GM23338 (cell line): ENCODE measurements around the gene KCNMA1.

ENCODE experiments used
- CREB1 ChIP-seq: fragments of 250-450 bp; sonication (Bioruptor Pico); IDR thresholded peaks from 2 replicates; pipeline ENCODE4 v1.5.0; 2020; ENCODE audit warnings: low read depth, mild to moderate bottlenecking, moderate library complexity
- ETS1 ChIP-seq: IDR thresholded peaks from 2 replicates; pipeline ENCODE4 v1.6.1; 2016; ENCODE audit warnings: antibody characterized with exemption
- EZH2 ChIP-seq: fragments of 200-600 bp; sonication (generic); IDR thresholded peaks from one replicate; pipeline ENCODE4 v1.8.0; 2017; ENCODE audit warnings: antibody characterized with exemption, mild to moderate bottlenecking, low read depth; ENCODE audit not compliant: unreplicated experiment
- EZH2phosphoT487 ChIP-seq: fragments of 200-600 bp; sonication (generic); IDR thresholded peaks from one replicate; pipeline ENCODE4 v1.8.1; 2018; ENCODE audit warnings: antibody characterized with exemption; ENCODE audit not compliant: unreplicated experiment
- JUNB ChIP-seq: IDR thresholded peaks from one replicate; pipeline ENCODE4 v1.6.1; 2016; ENCODE audit warnings: antibody characterized with exemption; ENCODE audit not compliant: unreplicated experiment
- NANOG ChIP-seq: IDR thresholded peaks from 2 replicates; pipeline ENCODE4 v1.6.1; 2016; ENCODE audit warnings: antibody characterized with exemption, borderline replicate concordance
- POLR2AphosphoS5 ChIP-seq: IDR thresholded peaks from 2 replicates; pipeline ENCODE4 v1.6.1; 2016; ENCODE audit warnings: antibody characterized with exemption, low read depth
- REST ChIP-seq: IDR thresholded peaks from one replicate; pipeline ENCODE4 v1.6.1; 2018; ENCODE audit warnings: antibody characterized with exemption; ENCODE audit not compliant: unreplicated experiment
- STAT1 ChIP-seq: IDR thresholded peaks from one replicate; pipeline ENCODE4 v1.6.1; 2016; ENCODE audit warnings: antibody characterized with exemption; ENCODE audit not compliant: unreplicated experiment
- ZNF114 ChIP-seq: fragments of 250-450 bp; sonication (Bioruptor Pico); IDR thresholded peaks from 2 replicates; pipeline ENCODE4 v1.5.0; 2020; ENCODE audit warnings: mild to moderate bottlenecking, moderate library complexity
- ZNF331 ChIP-seq: fragments of 250-450 bp; sonication (Bioruptor Pico); IDR thresholded peaks from 2 replicates; pipeline ENCODE4 v1.5.0; 2020; ENCODE audit warnings: low read depth, mild to moderate bottlenecking, moderate library complexity
- TF ChIP-seq, protein P1 (sequence below), 2 experiments: fragments of 200-600 bp in 1 of 2; sonication (generic) in 1 of 2; conservative IDR thresholded peaks; 2 replicates each; pipeline versions ENCODE4 v1.5.1 to v1.6.1; 2016 to 2017; ENCODE audit warnings: antibody characterized with exemption in 2 of 2, low read depth in 2 of 2, mild to moderate bottlenecking in 2 of 2, moderate library complexity in 1 of 2
- TF ChIP-seq, protein P2 (sequence below): fragments of 250-450 bp; sonication (Bioruptor Pico); IDR thresholded peaks from 2 replicates; pipeline ENCODE4 v1.5.0; 2020; ENCODE audit warnings: mild to moderate bottlenecking, moderate library complexity

DNA sequence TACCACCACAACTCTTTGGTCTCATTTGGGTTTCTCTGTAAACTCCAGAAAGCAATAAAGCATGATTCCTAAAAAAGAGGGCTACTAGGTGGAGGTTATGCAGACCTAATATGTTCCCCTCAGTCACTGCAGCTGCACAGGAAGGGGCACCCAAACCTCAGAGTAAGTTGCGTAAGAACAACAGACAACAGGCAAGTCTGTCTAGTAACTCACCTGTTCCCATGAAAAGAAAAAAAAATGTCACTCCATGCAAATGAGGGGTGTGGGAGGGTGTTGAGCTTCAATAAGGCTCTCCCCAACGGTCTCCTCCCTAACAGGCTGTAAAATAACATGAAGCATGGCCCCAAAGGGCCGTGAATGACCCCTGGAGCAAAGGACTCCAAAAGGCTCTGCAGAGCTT, 461.4 kb downstream of the KCNMA1 start:
- TF ChIP-seq, protein P1, sequence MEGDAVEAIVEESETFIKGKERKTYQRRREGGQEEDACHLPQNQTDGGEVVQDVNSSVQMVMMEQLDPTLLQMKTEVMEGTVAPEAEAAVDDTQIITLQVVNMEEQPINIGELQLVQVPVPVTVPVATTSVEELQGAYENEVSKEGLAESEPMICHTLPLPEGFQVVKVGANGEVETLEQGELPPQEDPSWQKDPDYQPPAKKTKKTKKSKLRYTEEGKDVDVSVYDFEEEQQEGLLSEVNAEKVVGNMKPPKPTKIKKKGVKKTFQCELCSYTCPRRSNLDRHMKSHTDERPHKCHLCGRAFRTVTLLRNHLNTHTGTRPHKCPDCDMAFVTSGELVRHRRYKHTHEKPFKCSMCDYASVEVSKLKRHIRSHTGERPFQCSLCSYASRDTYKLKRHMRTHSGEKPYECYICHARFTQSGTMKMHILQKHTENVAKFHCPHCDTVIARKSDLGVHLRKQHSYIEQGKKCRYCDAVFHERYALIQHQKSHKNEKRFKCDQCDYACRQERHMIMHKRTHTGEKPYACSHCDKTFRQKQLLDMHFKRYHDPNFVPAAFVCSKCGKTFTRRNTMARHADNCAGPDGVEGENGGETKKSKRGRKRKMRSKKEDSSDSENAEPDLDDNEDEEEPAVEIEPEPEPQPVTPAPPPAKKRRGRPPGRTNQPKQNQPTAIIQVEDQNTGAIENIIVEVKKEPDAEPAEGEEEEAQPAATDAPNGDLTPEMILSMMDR (conservative IDR thresholded peaks at IDR 0.05; ENCODE audit: low read depth in 2 of 2): no peak
- TF ChIP-seq REST: no peak
- no peak for TF ChIP-seq EZH2
- no peak for TF ChIP-seq CREB1 (CRISPR knock-in tag)
- no peak for TF ChIP-seq ETS1
- no peak for TF ChIP-seq POLR2AphosphoS5
- no peak for TF ChIP-seq JUNB
- TF ChIP-seq EZH2phosphoT487: no peak
- TF ChIP-seq ZNF331: no peak
- no peak for TF ChIP-seq ZNF114 (CRISPR knock-in tag)
- no peak for TF ChIP-seq NANOG
- no peak for TF ChIP-seq STAT1
- TF ChIP-seq, protein P2, sequence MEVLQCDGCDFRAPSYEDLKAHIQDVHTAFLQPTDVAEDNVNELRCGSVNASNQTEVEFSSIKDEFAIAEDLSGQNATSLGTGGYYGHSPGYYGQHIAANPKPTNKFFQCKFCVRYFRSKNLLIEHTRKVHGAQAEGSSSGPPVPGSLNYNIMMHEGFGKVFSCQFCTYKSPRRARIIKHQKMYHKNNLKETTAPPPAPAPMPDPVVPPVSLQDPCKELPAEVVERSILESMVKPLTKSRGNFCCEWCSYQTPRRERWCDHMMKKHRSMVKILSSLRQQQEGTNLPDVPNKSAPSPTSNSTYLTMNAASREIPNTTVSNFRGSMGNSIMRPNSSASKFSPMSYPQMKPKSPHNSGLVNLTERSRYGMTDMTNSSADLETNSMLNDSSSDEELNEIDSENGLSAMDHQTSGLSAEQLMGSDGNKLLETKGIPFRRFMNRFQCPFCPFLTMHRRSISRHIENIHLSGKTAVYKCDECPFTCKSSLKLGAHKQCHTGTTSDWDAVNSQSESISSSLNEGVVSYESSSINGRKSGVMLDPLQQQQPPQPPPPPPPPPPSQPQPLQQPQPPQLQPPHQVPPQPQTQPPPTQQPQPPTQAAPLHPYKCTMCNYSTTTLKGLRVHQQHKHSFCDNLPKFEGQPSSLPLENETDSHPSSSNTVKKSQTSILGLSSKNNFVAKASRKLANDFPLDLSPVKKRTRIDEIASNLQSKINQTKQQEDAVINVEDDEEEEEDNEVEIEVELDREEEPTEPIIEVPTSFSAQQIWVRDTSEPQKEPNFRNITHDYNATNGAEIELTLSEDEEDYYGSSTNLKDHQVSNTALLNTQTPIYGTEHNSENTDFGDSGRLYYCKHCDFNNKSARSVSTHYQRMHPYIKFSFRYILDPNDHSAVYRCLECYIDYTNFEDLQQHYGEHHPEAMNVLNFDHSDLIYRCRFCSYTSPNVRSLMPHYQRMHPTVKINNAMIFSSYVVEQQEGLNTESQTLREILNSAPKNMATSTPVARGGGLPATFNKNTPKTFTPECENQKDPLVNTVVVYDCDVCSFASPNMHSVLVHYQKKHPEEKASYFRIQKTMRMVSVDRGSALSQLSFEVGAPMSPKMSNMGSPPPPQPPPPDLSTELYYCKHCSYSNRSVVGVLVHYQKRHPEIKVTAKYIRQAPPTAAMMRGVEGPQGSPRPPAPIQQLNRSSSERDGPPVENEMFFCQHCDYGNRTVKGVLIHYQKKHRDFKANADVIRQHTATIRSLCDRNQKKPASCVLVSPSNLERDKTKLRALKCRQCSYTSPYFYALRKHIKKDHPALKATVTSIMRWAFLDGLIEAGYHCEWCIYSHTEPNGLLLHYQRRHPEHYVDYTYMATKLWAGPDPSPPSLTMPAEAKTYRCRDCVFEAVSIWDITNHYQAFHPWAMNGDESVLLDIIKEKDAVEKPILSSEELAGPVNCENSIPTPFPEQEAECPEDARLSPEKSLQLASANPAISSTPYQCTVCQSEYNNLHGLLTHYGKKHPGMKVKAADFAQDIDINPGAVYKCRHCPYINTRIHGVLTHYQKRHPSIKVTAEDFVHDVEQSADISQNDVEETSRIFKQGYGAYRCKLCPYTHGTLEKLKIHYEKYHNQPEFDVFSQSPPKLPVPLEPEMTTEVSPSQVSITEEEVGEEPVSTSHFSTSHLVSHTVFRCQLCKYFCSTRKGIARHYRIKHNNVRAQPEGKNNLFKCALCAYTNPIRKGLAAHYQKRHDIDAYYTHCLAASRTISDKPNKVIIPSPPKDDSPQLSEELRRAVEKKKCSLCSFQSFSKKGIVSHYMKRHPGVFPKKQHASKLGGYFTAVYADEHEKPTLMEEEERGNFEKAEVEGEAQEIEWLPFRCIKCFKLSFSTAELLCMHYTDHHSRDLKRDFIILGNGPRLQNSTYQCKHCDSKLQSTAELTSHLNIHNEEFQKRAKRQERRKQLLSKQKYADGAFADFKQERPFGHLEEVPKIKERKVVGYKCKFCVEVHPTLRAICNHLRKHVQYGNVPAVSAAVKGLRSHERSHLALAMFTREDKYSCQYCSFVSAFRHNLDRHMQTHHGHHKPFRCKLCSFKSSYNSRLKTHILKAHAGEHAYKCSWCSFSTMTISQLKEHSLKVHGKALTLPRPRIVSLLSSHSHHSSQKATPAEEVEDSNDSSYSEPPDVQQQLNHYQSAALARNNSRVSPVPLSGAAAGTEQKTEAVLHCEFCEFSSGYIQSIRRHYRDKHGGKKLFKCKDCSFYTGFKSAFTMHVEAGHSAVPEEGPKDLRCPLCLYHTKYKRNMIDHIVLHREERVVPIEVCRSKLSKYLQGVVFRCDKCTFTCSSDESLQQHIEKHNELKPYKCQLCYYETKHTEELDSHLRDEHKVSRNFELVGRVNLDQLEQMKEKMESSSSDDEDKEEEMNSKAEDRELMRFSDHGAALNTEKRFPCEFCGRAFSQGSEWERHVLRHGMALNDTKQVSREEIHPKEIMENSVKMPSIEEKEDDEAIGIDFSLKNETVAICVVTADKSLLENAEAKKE (CRISPR knock-in tag): no peak
